Measurements from ENCODE around the gene AP1M1. TPM values are rescaled to one million over a fixed set of nuclear protein-coding genes. Genes with fewer than 3 reads are reported as not detected.
A peak's percentile ranks its signal among the peaks of the same experiment; 100 is the strongest.

The AP1M1 gene
- total RNA-seq, 1 donor from 2014 or later = 38.5 TPM

- no peaks in the 10 kb centered on the region for H3K9me3 ChIP-seq (replicated peaks)
- intact Hi-C loops (cut with micrococcal nuclease) = no loop called here
- no peak overlapping the region for H3K4me3 ChIP-seq
- H3K36me3 ChIP-seq = no peaks in the 10 kb centered on the region
- no peaks in the 10 kb centered on the region for H3K27me3 ChIP-seq (ENCODE audit: low read depth)
- DNase-seq = no peak
- no peak for TF ChIP-seq CTCF (IDR thresholded peaks at IDR 0.05; ENCODE audit: borderline replicate concordance)
- H3K4me1 ChIP-seq = peaks cover 18% of the 10 kb centered on the region
- no peak overlapping the region for H3K27ac ChIP-seq (replicated peaks)
These were observed 68.9 kb downstream of the AP1M1 start for GRCh38 chr19:16266586-16266942.

- no peaks in the 10 kb centered on the region for H3K27me3 ChIP-seq (ENCODE audit: low read depth)
- DNase-seq = no peak
- H3K4me1 ChIP-seq = peaks cover 10% of the 10 kb centered on the region
- TF ChIP-seq CTCF (IDR thresholded peaks at IDR 0.05; ENCODE audit: borderline replicate concordance) = no peak
- no peaks in the 10 kb centered on the region for H3K36me3 ChIP-seq
- H3K9me3 ChIP-seq (replicated peaks) = no peaks in the 10 kb centered on the region
- no peak overlapping the region for H3K27ac ChIP-seq (replicated peaks)
- intact Hi-C loops (cut with micrococcal nuclease) = no loop called here
- H3K4me3 ChIP-seq = no peak overlapping the region
These were observed 71.1 kb downstream of the AP1M1 start for GRCh38 chr19:16268676-16269319.

DNA sequence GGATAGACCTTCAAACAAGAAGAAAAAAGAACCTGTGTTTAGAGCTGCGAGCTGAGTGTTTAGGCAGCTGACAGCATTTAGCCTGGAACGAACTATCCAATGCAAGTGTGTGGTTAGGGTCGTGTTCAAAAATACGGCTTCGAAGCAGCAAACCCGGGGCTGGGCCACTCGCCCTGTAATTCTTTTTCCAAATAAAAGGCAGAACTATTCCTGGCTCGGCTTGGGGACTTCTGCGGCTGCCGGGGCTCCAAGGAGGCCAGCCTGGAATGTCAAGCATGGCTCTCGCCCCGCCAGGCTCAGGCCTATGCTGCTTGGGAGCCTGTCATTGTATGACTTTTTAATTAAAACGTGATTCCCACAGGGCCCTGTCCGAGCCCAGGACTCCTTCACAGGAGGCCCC is 75.2 kb downstream of the AP1M1 start:
- Histone ChIP-seq H3K4me1 (peaks cover 10% of the 10 kb centered on the region), H3K4me3 (no peak overlapping the region), H3K36me3 (no peaks in the 10 kb centered on the region), H3K27ac (replicated peaks) (peak overlapping the region; percentile 70), H3K9me3 (replicated peaks) (no peaks in the 10 kb centered on the region), H3K27me3 (ENCODE audit: low read depth) (no peaks in the 10 kb centered on the region)
- intact Hi-C loops (cut with micrococcal nuclease) = no loop called here
- DNase-seq = peak; percentile 38
- no peak for TF ChIP-seq CTCF (IDR thresholded peaks at IDR 0.05; ENCODE audit: borderline replicate concordance)

- H3K27ac ChIP-seq (replicated peaks) = peak overlapping the region; percentile 19
- no peaks in the 10 kb centered on the region for H3K27me3 ChIP-seq (ENCODE audit: low read depth)
- H3K4me1 ChIP-seq = peaks cover 16% of the 10 kb centered on the region
- TF ChIP-seq CTCF (IDR thresholded peaks at IDR 0.05; ENCODE audit: borderline replicate concordance) = no peak
- intact Hi-C loops (cut with micrococcal nuclease) = no loop called here
- no peaks in the 10 kb centered on the region for H3K36me3 ChIP-seq
- no peak overlapping the region for H3K4me3 ChIP-seq
- no peak for DNase-seq
- no peaks in the 10 kb centered on the region for H3K9me3 ChIP-seq (replicated peaks)
These were observed 76.7 kb downstream of the AP1M1 start for GRCh38 chr19:16274447-16274846.

DNA sequence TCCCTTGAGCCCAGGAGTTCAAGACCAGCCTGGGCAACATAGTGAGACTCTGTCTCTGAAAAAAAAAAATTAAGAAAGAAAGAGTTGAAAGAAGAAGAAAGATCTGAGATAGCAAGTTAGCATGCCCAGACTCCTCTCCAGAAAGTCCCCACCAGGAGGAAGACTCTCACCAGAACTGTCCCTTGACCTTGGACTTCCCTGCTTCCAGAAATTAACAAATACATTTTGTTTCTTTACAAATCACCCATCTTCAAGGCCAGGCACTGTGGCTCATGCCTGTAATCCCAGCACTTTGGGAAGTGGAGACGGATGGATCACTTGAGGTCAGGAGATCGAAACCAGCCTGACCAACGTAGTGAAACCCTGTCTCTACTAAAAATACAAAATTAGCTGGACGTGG is 82.6 kb downstream of the AP1M1 start:
- peak overlapping the region; percentile 48 for H3K27ac ChIP-seq (replicated peaks)
- no peaks in the 10 kb centered on the region for H3K27me3 ChIP-seq (ENCODE audit: low read depth)
- intact Hi-C loops (cut with micrococcal nuclease) = no loop called here
- H3K36me3 ChIP-seq = no peaks in the 10 kb centered on the region
- peaks cover 40% of the 10 kb centered on the region for H3K4me1 ChIP-seq
- no peaks in the 10 kb centered on the region for H3K9me3 ChIP-seq (replicated peaks)
- H3K4me3 ChIP-seq = no peak overlapping the region
- no peak for TF ChIP-seq CTCF (IDR thresholded peaks at IDR 0.05; ENCODE audit: borderline replicate concordance)
- DNase-seq = no peak

Measured in left ventricle myocardium inferior (tissue), 1 donor.